Neural progenitor cell (in vitro differentiated cells): ENCODE results near the gene PSMB8. TPM values are rescaled to one million over a fixed set of nuclear protein-coding genes. Genes with fewer than 3 reads are reported as not detected.
A peak's percentile ranks its signal among the peaks of the same experiment; 100 is the strongest.

Experiments used
- DNase-seq: peaks from one replicate; pipeline ENCODE4 v3.0.0-alpha.2; 2016; ENCODE audit warnings: low spot score
- H2AFZ ChIP-seq: fragments of 200-600 bp; sonication (generic); replicated peaks from 2 replicates; pipeline ENCODE4 v1.6.1; 2016; ENCODE audit warnings: antibody characterized with exemption
- H3F3A ChIP-seq: fragments of 200-600 bp; sonication (generic); 2 replicates; pipeline ENCODE4 v1.6.1; 2016; ENCODE audit warnings: antibody characterized with exemption, low read depth
- H3K27ac ChIP-seq: fragments of 200-600 bp; sonication (generic); 2 replicates; pipeline ENCODE4 v1.5.1; 2016; ENCODE audit warnings: mild to moderate bottlenecking
- H3K27me3 ChIP-seq: fragments of 200-600 bp; sonication (generic); 2 replicates; pipeline ENCODE4 v1.6.1; 2016; ENCODE audit warnings: mild to moderate bottlenecking, moderate library complexity
- H3K36me3 ChIP-seq: fragments of 200-600 bp; sonication (generic); 2 replicates; pipeline ENCODE4 v1.5.1; 2016
- H3K4me1 ChIP-seq: fragments of 200-600 bp; sonication (generic); 2 replicates; pipeline ENCODE4 v1.6.1; 2016; ENCODE audit warnings: mixed run types
- H3K4me2 ChIP-seq: fragments of 200-600 bp; sonication (generic); 2 replicates; pipeline ENCODE4 v1.6.1; 2016
- H3K4me3 ChIP-seq: fragments of 200-600 bp; sonication (generic); 2 replicates; pipeline ENCODE4 v1.5.1; 2016
- H3K79me2 ChIP-seq: fragments of 200-600 bp; sonication (generic); 2 replicates; pipeline ENCODE4 v1.6.1; 2016; ENCODE audit warnings: low read depth
- H3K9ac ChIP-seq: fragments of 200-600 bp; sonication (generic); 2 replicates; pipeline ENCODE4 v1.6.1; 2016
- H3K9me3 ChIP-seq: fragments of 200-600 bp; sonication (generic); 2 replicates; pipeline ENCODE4 v1.5.1; 2016; ENCODE audit warnings: low read depth
- H4K20me1 ChIP-seq: fragments of 200-600 bp; sonication (generic); 2 replicates; pipeline ENCODE4 v1.6.1; 2016; ENCODE audit warnings: low read depth
- H3K27ac Mint-ChIP-seq: 3 replicates; pipeline ENCODE4 v1.8.0; 2021; ENCODE audit warnings: mixed read lengths
- H3K27me3 Mint-ChIP-seq: 2 replicates; pipeline ENCODE4 v1.8.0; 2022; ENCODE audit warnings: low read depth, mild to moderate bottlenecking, inconsistent platforms, moderate library complexity, mixed read lengths; ENCODE audit not compliant: insufficient read depth
- H3K36me3 Mint-ChIP-seq: 3 replicates; pipeline ENCODE4 v1.8.0; 2021; ENCODE audit warnings: mixed read lengths
- H3K4me1 Mint-ChIP-seq: 3 replicates; pipeline ENCODE4 v1.8.0; 2021; ENCODE audit warnings: mixed read lengths
- H3K4me3 Mint-ChIP-seq: 3 replicates; pipeline ENCODE4 v1.8.0; 2021; ENCODE audit warnings: mild to moderate bottlenecking, moderate library complexity, mixed read lengths
- H3K9me3 Mint-ChIP-seq: 3 replicates; pipeline ENCODE4 v1.8.0; 2020; ENCODE audit warnings: mixed read lengths
- EZH2 ChIP-seq: fragments of 200-600 bp; sonication (generic); IDR thresholded peaks from 2 replicates; pipeline ENCODE4 v1.6.1; 2017; ENCODE audit warnings: antibody characterized with exemption, mild to moderate bottlenecking, moderate library complexity
- EZH2phosphoT487 ChIP-seq: fragments of 200-600 bp; sonication (generic); IDR thresholded peaks from 2 replicates; pipeline ENCODE4 v1.6.1; 2017; ENCODE audit warnings: antibody characterized with exemption
- total RNA-seq: library from RNA; depleted of rRNA; stranded (reverse); fragments of >200 nt; gene quantifications from 2 replicates; pipeline ENCODE4 v1.2.3, GENCODE V29; 2015; ENCODE audit warnings: low replicate concordance
- TF ChIP-seq, protein P1 (sequence below): fragments of 200-600 bp; sonication (generic); IDR thresholded peaks from 2 replicates; pipeline ENCODE4 v1.5.1; 2017; ENCODE audit warnings: antibody characterized with exemption, mild to moderate bottlenecking

The PSMB8 gene
- total RNA-seq, 1 donor from 2014 or later, result 2.2 TPM

DNA sequence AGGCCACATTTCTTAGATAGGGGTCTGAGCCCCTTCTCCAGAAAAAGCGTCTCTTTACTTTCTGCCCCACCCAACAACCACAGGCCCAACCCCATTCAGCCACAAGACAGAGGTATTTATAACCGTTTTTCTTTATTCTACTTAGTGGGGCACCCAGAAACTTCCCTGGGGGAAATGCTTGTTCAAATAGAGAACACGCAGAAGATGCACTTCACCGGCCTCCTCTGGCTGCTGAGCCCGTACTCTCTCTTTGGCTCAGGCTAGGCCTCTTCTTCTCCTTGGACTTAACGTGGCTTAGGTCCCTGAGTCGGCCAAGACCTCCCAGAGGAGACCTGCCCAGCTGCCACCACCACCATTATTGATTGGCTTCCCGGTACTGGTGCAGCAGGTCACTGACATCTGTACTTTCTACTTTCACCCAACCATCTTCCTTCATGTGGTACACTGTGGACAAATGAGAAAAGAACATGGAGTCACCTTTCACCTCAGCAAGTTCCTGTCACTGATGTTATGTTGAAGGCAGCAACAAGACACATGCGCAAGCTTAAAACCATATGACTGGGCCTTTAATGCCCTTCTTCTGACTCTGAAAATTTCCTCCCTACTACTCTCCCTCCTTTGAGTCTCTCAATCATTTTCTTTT, 3.1 kb downstream of the PSMB8 start:
- H3K4me3 Mint-ChIP-seq, result no peak overlapping the region
- peaks cover 8% of the 10 kb centered on the region for H3K4me1 ChIP-seq
- H3K27me3 ChIP-seq, result peaks cover 54% of the 10 kb centered on the region
- no peak for DNase-seq
- peaks cover 17% of the 10 kb centered on the region for H3K4me1 Mint-ChIP-seq
- no peak overlapping the region for H3K27ac ChIP-seq
- H3K4me3 ChIP-seq, result no peak overlapping the region
- no peak overlapping the region for H2AFZ ChIP-seq
- peaks cover 5% of the 10 kb centered on the region for H3F3A ChIP-seq
- H3K79me2 ChIP-seq, result no peaks in the 10 kb centered on the region
- H3K27ac Mint-ChIP-seq, result no peak overlapping the region
- H4K20me1 ChIP-seq, result no peaks in the 10 kb centered on the region
- H3K36me3 ChIP-seq, result no peaks in the 10 kb centered on the region
- no peaks in the 10 kb centered on the region for H3K9me3 ChIP-seq
- no peaks in the 10 kb centered on the region for H3K36me3 Mint-ChIP-seq
- no peaks in the 10 kb centered on the region for H3K9me3 Mint-ChIP-seq
- H3K4me2 ChIP-seq, result no peak overlapping the region
- TF ChIP-seq EZH2phosphoT487 (no peak), EZH2 (no peak)
- TF ChIP-seq, protein P1, sequence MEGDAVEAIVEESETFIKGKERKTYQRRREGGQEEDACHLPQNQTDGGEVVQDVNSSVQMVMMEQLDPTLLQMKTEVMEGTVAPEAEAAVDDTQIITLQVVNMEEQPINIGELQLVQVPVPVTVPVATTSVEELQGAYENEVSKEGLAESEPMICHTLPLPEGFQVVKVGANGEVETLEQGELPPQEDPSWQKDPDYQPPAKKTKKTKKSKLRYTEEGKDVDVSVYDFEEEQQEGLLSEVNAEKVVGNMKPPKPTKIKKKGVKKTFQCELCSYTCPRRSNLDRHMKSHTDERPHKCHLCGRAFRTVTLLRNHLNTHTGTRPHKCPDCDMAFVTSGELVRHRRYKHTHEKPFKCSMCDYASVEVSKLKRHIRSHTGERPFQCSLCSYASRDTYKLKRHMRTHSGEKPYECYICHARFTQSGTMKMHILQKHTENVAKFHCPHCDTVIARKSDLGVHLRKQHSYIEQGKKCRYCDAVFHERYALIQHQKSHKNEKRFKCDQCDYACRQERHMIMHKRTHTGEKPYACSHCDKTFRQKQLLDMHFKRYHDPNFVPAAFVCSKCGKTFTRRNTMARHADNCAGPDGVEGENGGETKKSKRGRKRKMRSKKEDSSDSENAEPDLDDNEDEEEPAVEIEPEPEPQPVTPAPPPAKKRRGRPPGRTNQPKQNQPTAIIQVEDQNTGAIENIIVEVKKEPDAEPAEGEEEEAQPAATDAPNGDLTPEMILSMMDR, result no peak
- H3K27me3 Mint-ChIP-seq, result peaks cover 44% of the 10 kb centered on the region
- H3K9ac ChIP-seq, result no peak overlapping the region

DNA sequence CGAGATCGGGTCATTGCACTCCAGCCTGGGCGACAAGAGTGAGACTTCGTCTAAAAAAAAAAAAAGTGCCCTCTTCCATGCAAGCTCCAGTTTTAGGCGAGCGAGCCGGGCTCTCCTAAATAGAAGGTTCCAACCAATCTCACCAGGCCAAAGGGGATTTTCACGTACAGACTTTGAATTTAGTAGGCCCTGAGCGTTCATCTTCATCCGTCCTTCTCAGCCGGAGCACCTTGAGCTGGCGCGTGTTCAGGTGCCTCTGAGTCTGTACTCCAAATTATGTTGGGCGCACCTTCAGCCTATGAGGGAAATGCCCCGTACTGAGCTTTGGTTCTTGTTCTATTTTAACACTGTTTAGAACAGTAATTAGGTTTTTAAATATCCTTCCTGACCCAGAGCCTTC, 4.5 kb downstream of the PSMB8 start:
- H3K9me3 Mint-ChIP-seq, result no peaks in the 10 kb centered on the region
- H3K4me1 Mint-ChIP-seq, result peaks cover 12% of the 10 kb centered on the region
- Histone ChIP-seq H3K4me3 (no peak overlapping the region), H3K4me1 (peaks cover 5% of the 10 kb centered on the region), H3K79me2 (no peaks in the 10 kb centered on the region), H3K4me2 (no peak overlapping the region), H4K20me1 (no peaks in the 10 kb centered on the region), H3K27ac (no peak overlapping the region), H3K9me3 (no peaks in the 10 kb centered on the region), H3K27me3 (peaks cover 44% of the 10 kb centered on the region), H3K9ac (no peak overlapping the region), H2AFZ (no peak overlapping the region), H3K36me3 (no peaks in the 10 kb centered on the region), H3F3A (peaks cover 5% of the 10 kb centered on the region)
- H3K4me3 Mint-ChIP-seq, result no peak overlapping the region
- H3K27ac Mint-ChIP-seq, result no peak overlapping the region
- DNase-seq, result no peak
- peaks cover 37% of the 10 kb centered on the region for H3K27me3 Mint-ChIP-seq
- H3K36me3 Mint-ChIP-seq, result no peaks in the 10 kb centered on the region
- TF ChIP-seq EZH2 (no peak), EZH2phosphoT487 (no peak)
- TF ChIP-seq, protein P1, result no peak

DNA sequence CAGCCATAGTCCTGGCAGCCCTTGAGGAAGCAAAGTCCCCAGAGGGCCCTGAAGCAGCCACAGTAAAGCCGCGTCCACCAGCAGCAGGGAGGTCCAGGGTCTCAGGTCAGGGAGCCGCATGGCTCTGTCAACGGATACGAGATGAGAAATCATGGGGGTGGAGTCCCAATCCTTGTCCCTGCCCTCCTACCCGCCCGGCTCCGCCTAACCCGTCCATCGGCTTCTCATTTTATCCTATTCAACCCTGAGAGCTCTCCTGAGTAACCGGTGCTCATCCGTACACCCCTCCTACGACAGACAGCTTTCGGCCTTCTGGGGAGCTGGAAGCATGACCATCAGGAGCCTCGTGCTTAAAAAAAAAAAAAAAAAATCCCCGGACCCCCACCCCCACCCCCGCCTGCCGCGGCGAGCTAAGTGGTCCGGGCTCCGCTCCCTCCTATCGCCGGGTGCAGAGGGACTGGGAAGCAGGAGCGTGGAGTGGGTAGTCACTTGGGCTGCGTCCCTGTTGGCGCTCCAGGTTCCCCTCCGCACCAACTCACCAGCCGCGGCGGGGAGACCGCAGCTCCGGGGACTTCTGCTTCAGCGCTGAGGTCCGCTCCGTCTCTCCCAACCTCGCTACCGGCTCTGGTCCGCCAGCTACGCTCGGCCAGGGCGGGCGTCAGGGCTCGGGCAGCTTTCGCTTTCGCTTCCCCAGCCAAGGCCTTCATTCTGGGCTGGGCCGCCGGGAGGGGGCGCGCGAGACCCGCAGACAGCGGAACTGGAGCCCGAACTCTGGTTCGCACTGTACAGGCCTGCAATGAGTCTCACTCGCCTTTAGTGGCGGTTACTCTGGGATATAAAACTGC, 5.5 kb downstream of the PSMB8 start, which contains the start of gene TAP2:
TAP2 (minus strand) TSS at position 626 of the 845 bp plus-strand sequence; CDS start at position 120, 506 bp downstream.
- peak; percentile 95 for DNase-seq
- peaks cover 5% of the 10 kb centered on the region for H3K4me1 ChIP-seq
- H3K36me3 Mint-ChIP-seq, result no peaks in the 10 kb centered on the region
- no peaks in the 10 kb centered on the region for H3K36me3 ChIP-seq
- no peaks in the 10 kb centered on the region for H3K9me3 Mint-ChIP-seq
- no peak within 1 kb of the TSS for H3K9ac ChIP-seq
- no peaks in the 10 kb centered on the region for H4K20me1 ChIP-seq
- H3K4me3 Mint-ChIP-seq, result peak within 1 kb of the TSS; percentile 90
- no peaks in the 10 kb centered on the region for H3K9me3 ChIP-seq
- H3K79me2 ChIP-seq, result no peaks in the 10 kb centered on the region
- H3K27me3 Mint-ChIP-seq, result peaks cover 29% of the 10 kb centered on the region
- H3K4me2 ChIP-seq, result peak within 1 kb of the TSS; percentile 71
- peaks cover 6% of the 10 kb centered on the region for H3K4me1 Mint-ChIP-seq
- peaks cover 5% of the 10 kb centered on the region for H3F3A ChIP-seq
- H3K27ac ChIP-seq, result no peak within 1 kb of the TSS
- TF ChIP-seq, protein P1, result peak; percentile 98
- no peak for TF ChIP-seq EZH2
- H3K27me3 ChIP-seq, result peaks cover 33% of the 10 kb centered on the region
- H2AFZ ChIP-seq, result peak within 1 kb of the TSS; percentile 66
- H3K4me3 ChIP-seq, result peak within 1 kb of the TSS; percentile 67
- H3K27ac Mint-ChIP-seq, result peak within 1 kb of the TSS; percentile 40
